ENCODE results near the gene CYTH1.

CYTH1 gene

DNA sequence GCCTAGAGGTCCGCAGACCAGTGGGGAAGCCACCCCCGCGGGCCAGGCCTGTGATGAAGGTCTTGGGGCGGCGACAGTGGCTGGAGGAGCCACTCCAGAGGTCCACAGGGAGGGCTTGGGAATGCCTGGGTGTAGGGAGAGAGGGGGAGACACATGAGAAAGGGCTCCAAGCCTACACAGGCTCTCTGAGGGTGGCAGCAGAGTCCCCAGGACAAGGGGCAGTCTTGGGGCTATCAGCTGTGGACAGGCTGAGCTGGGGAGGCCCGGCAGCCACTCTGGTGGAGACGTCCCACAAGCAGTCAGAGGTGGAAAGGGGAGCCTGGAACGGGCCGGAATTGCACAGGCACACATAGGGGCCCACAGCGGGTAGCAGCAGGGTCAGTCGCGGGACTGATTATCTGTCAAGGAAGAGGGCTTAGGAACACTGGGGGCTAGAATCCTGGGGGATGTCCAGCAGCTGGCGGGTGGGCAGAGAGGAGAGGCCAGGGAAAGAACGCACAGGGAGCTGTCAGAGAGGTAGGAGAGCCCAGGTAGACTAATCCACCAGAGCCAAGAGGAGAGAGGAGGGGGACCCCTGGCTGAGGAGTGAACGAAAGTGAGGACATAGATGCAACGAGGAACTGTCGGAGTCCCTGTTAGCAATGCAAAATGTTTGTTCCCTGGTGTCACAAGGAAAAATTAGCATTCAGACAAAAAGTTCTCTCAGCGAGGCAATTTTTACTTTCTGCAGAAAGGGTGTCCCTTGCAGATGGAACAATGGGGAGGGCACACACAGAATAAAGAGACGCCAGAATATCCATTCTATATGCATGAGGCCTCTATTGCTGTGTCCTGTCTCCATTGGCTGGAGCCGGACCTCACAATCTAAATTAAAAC is 111.0 kb downstream of the CYTH1 start:
- no peak for DNase-seq (ENCODE audit: low read depth in 2 of 2)

DNA sequence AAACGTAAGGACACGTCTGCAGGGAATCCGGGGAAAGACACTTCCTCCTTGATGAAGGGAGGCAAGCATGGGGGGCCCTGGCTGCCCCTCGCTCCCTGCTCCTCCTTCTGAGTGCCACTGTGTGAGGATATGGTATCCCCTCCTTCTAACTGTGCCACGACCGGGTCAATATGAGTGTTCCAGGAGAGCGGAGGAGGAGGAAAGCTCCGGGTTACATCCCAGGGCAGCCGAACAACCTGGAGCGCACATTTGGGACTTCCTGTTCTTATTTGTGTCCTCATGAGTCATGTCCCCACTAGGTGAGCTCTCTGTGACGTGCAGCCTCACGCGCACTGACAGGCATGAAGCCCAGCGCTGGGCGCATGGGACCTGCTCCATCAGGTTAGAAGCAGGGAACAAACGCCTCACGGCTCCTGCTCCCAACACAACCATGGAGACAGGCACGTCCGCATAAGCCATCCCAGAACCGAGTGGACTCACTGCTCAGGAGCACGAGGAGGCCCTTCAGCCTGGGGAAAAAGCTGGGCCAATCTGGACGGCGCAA is 112.0 kb downstream of the CYTH1 start:
- no peak for DNase-seq (ENCODE audit: low read depth in 2 of 2)

DNA sequence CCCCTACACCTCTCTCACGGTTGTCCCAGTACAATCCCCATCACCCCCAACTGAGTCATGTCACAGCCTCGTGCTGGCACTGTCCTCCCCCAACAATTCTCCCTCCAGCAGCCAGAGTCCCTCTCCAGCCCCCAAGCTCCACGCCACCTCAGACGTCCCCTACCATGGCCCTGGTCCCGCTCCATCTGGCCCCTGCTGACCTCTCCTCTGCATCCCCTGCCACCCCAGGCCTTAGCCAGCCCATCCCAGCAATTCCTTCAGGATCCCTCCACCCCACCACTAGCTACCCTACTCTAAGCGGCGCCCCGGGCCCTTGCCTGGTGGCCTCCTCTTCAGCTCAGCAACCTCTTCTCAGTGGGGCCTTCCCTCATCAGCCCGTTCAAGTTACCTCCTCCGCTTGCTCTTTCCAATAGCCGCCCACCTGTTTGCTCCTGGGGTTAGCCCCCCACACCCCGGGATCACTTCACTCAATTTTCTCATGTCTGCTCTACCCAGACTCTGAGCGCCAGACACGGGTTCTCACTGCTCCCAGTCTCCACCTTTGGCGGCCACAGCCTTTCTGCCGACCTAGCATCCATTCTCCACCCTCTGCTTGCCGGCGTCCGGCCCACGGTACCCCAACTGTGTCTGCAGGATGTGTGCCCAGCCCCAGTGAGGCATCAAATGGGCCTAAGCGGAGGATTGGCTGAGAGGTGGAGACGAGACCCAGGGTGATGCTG is 112.7 kb downstream of the CYTH1 start:
- DNase-seq (ENCODE audit: low read depth in 2 of 2), result no peak

DNA sequence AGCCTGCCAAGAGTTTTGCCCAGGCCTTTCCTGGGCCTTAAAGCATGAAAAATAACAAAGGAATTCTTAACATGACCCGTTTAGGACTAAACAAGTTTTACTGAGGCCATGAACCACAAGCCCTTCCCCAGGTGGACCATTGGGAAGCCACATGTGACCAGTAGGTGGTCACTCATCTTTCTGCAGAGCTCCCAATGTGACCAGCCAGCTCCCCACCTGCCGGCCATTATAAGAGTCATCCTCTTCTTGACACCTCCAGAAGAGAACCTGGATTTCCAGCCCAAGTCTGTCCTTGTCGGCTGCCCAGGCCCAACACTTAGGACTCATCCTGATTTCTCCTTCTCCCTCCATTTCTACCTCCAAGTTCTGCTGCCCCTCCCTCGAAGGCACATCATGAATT is 113.2 kb downstream of the CYTH1 start:
- DNase-seq (ENCODE audit: low read depth in 2 of 2), result no peak

DNA sequence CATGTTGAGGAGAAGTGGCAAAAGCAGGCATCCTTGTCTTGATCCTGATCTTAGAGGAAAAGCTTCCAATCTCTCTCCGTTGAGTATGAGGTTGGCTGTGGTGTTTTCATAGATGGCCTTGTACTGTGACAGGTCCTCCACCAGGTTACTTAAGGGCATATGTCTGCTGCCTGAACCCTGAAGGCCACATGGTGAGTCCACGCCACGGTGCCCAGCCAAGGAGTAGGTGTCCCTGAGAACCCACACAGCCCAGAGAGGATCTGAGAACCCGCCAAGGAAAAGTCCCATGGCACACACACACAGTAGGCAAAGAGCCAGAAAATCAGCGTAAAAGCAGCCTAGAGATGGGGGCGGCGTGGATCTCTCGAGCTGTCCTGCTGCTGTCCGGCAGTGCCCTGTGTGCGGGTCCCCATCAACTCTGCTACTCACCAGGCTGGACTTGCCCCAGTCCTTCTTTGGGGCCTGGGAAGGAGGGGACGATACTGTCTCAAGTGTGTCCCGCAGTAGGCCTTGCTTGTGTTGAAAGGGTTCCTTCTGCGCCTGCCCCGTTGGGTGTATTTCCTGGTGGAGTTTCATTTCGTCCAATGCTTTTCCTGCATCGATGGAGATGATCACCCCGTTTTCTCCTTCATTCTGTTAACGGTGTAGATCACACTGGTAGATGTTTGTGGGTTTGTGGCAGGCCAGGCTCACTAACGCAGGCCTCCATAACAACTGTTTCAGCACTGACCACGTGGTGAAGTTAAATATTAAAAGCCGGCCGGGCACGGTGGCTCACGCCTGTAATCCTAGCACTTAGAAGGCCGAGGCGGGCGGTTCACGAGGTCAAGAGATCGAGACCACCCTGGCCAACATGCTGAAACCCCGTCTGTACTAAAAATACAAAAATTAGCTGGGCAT is 114.1 kb downstream of the CYTH1 start:
- no peak for DNase-seq (ENCODE audit: low read depth in 2 of 2)

DNA sequence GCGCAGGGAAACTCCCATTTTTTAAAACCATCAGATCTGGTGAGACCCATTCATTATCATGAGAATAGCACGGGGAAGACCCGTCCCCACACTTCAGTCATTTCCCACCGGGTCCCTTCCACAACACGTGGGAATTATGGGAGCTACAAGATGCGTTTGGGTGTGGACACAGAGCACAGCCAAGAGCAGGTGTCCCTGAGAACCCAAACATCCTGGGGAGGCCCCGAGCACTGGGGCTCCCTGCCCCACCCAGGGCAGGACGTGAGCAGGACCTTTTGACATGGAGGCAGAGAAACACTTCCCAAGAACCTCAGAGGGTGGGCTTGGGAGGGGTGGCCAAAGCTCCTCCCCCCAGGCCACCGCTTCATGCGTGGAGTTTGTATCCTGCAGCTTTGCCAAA is 115.0 kb downstream of the CYTH1 start:
- no peak for DNase-seq (ENCODE audit: low read depth in 2 of 2)

DNA sequence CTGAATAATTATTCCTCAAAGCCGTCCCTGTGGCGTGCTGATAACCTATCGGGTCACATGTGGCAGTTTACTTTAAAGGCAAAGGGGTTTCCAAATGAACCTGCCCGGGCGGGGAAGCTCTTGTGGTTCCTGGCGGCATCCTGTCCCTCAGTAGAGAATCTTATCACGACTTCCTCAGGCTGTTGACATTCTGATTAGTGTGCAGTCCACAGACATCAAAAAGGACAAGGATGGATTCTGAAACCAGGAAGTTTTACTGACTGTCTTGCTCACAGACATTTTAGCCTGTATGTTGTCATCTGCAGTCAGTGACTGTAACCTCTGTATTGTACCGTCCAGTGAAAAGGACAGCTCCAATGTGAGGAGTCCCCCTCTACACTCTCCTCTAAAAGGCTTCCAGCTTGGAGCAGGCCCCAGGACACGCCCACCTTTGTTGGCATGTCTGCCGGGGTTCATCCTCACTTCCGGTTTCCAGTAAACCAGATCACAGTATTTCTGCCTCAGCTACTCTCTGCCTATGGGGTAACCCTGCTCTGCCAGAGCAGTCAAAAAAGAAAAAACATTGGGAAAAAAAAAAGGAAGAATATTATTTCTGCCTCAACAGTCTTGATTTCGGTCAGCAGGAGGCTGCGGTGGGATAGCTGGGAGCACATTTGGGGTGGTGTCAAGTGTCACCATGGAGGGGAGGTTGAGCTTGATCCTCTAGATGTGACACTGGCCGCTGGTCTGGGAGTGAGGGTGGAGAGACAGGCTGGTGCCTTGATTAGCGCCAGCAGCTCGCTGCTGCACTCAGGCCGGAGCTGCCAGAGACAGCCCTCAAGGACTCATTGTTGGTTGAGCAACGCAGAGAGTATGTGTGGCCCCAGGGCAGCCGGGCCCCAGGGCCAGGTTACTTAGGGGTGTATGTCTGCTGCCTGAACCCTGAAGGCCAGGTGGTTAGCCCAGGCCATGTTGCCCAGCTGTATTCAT is 115.8 kb downstream of the CYTH1 start:
- peak; percentile 20 to 26 for DNase-seq (ENCODE audit: low read depth in 2 of 2)

DNA sequence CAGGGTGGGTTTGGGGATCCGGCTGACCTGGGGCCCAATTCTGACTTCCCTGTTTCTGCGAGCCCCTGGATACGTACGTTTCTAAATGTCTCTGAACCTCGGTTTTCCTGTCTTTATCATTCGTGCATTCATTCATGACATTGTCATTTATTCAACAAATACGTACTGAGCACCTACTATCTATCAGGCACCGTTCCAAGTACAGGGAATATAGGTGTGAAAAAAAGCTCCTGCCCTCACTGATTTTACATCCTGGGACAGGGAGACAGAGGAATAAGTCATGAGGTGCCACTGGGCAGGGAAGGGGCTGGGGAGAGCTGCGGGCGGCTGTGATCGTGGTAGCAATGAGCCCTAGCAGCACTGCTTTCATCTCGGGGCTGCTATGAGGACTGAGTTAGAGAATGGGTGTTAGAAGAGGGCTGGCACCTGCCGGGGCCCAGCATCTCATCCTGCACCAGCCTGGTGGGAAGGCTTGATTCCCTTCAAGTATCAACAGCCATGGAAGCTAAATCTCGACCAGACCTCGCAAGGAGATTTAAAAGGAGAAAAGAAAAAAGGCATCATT is 116.6 kb downstream of the CYTH1 start:
- DNase-seq (ENCODE audit: low read depth in 2 of 2), result no peak

DNA sequence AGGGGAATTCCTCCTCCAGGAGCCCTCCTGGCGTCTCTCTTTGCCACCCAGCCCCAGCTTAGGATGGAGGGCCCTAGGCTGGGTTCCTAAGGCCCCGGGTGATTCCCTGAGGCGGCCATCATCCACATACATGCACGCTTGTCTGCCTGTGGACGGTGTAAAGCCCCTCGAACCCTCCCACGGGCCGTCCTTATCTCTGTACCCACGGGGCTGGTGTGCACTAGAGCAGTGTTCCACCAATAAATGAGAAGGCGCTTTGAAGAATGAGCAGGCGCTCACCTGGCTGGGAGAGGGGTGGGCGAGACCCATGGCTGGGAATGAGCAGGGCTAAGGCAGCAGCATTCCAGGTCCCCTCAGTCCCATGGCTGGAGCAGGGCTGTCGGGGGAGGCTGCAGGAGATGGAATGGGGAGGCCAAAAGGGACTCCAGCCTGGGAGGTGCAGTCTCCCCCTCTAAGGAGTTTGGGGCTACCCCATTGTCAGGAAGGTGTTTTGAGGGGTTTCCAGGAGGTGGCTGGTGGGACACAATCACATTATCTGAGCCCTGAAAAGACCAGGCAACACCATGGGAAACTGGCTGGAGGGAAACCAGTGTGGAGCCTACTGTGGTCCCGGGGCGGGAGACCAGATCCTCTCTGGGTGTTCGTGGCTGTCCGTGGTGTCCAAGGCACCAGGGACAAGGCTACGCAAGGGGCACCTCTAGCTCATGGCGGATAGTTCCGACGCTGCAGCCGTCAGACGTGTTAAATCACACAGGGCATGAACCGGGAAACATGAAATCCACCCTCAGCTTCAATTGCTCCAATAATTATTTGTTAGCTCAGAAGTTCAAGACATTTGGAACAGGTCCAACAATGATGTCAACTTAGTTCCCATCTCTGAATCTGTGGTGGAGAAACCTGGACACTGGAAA is 117.3 kb downstream of the CYTH1 start:
- no peak for DNase-seq (ENCODE audit: low read depth in 2 of 2)

DNA sequence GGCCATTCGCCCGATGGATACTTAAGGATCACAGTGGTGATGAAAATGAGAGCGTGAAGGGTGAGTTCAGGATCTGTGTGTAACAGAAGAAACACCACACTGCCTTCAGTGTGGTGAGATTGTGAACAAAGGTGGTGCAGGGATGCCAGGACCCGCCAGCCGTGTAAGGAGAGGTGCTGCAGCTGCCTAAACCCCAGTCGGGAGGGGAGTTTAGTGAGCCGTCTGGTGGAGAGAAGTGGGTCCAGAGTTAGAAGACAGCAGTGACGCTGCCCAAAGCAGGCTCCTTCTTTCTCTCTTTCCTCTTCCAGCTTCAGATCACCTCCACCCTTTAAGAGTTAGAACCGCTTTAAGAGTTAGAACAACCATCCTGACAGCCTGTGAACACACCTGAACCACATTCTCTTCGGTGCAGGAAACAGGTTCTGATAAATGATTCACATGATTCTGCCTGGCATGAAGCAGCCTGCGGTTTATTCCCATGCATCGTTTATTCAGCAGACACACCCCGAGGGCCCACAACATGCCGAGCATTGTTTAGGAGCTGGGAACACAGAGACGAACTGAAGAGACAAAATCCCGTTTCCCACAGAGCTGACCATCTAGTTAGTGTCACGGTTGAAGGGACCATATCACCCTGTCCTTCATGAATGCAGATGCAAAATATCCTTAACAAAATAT is 120.8 kb downstream of the CYTH1 start:
- DNase-seq (ENCODE audit: low read depth in 2 of 2), result no peak

DNA sequence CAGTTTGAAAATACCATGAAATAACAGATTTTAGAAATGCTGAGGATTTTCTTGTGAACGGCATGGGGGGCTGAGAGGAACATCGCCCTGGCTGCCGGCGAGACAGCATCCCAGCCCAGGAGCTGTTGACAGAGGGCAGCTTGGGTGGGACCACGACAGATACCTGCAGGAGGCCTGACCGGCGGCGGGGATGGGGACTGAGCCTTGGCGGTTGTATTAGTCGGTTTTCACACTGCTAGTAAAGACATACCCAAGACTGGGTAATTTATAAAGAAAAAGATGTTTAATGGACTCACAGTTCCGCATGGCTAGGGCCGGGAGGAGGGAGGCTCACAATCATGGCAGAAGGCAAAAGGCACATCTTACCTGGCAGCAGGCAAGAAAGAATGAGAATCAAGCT is 122.5 kb downstream of the CYTH1 start:
- no peak for DNase-seq (ENCODE audit: low read depth in 2 of 2)

DNA sequence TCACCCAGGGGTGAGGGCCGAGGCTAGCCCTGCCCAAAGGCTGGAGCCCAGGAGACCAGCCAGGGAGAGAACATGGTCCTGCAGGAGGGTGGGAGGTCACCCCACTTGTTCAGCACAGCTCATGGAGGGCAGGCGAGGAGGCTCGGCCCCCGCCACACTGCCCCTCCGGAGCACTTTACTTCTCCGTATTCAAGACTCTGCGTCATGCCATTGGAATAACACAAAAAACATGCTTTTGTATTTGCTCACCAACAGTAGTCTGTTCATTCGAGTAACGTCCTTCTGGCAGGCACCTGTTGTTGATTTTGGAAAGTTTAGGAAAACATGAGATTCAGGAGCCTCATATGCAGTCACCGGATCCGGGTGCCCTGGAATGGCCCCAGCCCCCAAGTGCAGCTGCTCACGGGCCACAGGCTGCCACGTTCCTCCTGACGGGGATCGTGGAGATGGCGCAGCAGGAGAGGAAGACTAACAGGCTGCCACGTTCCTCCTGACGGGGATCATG is 123.7 kb downstream of the CYTH1 start:
- no peak for DNase-seq (ENCODE audit: low read depth in 2 of 2)

DNA sequence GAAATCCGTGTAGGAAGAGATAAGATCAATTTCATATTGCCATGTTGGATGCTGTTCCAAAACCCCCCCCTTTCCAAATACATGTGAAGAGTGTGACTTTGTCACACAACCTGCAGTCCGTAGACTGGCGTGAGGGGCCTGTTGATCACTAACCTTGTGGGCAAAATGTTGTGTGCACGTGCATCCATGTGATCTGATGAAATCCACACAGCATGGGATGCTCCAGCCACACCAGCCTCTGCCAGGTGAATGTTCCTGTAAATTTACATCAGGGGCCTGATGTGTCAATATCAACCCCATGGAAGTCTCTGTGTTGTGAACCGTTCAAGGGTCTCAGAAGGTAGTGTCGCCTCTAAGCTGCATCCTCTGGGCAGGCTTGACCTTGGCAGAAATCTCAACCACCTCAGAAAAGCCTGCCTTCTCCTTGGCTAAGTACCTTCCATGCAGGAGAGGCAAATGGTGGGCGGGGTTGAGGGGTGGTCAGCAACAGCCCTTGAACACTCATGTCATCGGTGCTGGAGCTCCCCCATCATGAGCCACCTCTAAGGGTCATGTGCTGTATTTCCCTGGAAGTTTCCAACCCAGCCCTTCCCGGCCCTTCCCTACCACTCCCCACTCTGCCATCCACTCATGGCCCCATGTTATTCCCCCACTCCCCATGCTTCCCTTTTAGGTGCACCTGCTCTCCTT is 126.7 kb downstream of the CYTH1 start:
- DNase-seq (ENCODE audit: low read depth in 2 of 2), result no peak

DNA sequence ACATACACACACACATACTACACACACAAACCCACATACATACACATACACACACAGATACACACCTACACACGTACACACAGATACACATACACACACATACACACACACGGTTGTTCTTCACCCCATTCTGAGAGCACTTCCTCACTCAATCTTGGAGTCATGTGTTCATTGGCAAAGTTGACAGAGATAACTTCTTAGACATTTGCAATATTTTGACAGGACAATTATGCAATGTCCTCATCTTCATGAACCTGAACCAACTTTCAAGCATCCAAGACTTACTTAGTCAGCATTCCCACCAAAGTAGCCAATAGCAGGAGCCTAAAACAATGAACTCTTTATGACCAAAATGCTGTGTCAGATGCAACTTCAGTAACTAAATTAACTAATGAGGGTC is 127.7 kb downstream of the CYTH1 start:
- DNase-seq (ENCODE audit: low read depth in 2 of 2), result no peak

DNA sequence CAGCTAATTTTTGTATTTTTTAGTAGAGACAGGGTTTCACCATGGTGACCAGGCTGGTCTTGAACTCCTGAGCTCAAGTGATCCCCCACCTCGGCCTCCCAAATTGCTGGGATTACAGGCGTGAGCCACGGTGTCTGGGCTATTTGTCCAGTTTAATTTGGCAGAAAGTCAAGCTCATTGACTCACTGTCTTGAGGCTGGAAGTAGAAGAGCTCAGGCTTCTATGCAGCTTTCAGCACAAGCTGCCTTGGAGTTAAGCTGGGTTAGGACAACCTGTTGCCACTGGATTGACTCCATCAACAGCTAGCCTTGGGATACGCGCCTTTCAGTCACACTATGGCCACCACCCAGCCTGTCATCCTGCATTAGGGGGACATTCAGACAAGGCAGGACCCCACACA is 128.7 kb downstream of the CYTH1 start:
- DNase-seq (ENCODE audit: low read depth in 2 of 2), result no peak

DNA sequence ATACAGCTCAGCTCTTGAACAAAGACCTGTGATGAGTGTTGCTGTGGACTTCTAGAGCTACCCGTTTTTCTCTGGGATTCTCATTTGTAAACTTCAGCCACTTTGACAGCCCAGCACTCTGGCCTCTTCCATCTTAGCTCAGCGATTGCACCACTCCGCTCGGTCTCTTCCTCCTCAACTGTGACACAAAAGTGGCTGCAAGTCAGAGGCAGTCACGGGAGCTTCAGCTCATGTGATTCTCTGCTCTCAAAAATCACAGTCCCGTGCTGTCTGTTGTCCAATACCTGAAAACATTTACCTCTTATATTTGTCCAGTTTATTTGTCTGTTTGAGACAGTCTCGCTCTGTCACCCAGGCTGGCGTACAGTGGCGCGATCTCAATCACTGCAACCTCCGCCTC is 129.2 kb downstream of the CYTH1 start:
- DNase-seq (ENCODE audit: low read depth in 2 of 2), result no peak

DNA sequence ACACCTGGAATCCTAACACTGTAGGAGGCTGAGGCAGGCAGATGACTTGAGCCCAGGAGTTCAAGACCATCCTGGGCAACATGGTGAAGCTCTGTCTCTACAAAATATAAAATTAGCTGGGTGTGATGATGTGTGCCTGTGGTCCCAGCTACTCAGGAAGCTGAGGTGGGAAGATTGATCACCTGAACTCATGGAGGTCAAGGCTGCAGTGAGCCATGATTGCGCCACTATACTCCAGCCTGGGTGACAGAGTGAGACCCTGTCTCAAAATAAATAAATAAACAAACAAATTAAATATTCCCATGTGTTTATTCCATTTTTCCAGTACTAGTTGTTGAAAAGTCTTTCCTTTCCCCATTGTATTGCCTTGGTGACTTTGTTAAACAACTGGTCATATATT is 130.0 kb downstream of the CYTH1 start:
- no peak for DNase-seq (ENCODE audit: low read depth in 2 of 2)

DNA sequence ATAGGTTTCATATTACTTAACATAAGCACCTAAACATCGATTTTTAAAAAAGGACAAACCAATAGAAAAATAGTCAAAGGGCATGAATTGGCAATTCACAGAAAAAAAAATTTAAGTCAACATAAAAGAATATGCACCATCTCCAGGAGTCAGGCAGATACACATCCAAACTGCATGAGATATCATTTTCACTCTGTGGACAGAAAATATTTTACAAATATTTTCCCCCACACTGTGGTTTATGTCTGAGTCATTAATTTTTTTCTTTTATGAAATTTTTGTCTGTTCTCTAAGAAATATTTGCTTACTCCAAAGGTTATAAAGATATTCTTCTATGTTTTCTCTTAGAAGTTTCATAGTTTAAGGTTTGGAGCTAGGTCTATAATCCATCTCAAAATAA is 130.5 kb downstream of the CYTH1 start:
- DNase-seq (ENCODE audit: low read depth in 2 of 2), result no peak

Measured in stimulated activated CD8-positive, alpha-beta memory T cell treated with anti-CD3 and anti-CD28 coated beads, Interleukin-2, amount 100 ng/mL, for 48 hours (primary cell).